PC-3 (cell line): Measurements from ENCODE around the gene CDK5RAP3.

Experiments
- CTCF ChIP-seq: fragments of 300-600 bp; sonication (generic); conservative IDR thresholded peaks from 2 replicates; pipeline ENCODE4 v1.5.1; 2017; ENCODE audit warnings: antibody characterized with exemption, low read depth, mild to moderate bottlenecking, low read length
- EZH2 ChIP-seq: fragments of 300-600 bp; sonication (generic); IDR thresholded peaks from one replicate; pipeline ENCODE4 v1.6.1; 2017; ENCODE audit warnings: antibody characterized with exemption, mild to moderate bottlenecking, low read length; ENCODE audit not compliant: unreplicated experiment

GRCh38 chr17:47978324-47978723 is 7.4 kb downstream of the CDK5RAP3 start:
- TF ChIP-seq CTCF (peak; percentile 94), EZH2 (no peak)
